Esophagus squamous epithelium (tissue), 5 donors: Measurements from ENCODE around the gene DOK5. TPM values are rescaled to one million over a fixed set of nuclear protein-coding genes. Genes with fewer than 3 reads are reported as not detected.

ENCODE experiments used
- DNase-seq: peaks from one replicate; lab custom pipeline; 2025; lab: John Stamatoyannopoulos, UW
- H3K27ac ChIP-seq, 4 donors: fragments of 200-600 bp; sonication (generic); one replicate each; pipeline ENCODE4 v1.5.1; 2016 to 2019; ENCODE audit warnings: mild to moderate bottlenecking in 1 of 4
- H3K27me3 ChIP-seq, 4 donors: fragments of 200-600 bp; sonication (generic); 1 replicate in 3 of 4; 2 replicates in 1 of 4; pipeline versions ENCODE4 v1.5.1 to v1.6.0; 2017 to 2021; ENCODE audit warnings: antibody characterized with exemption in 1 of 4
- H3K36me3 ChIP-seq, 3 donors: fragments of 200-600 bp; sonication (generic); one replicate each; pipeline ENCODE4 v1.5.1; 2016 to 2019
- H3K4me1 ChIP-seq, 3 donors: fragments of 200-600 bp; sonication (generic); one replicate each; pipeline ENCODE4 v1.5.1; 2017 to 2019
- H3K4me3 ChIP-seq, 4 donors: fragments of 200-600 bp; sonication (generic); 1 replicate in 3 of 4; 2 replicates in 1 of 4; pipeline ENCODE4 v1.5.1; 2016 to 2019; ENCODE audit warnings: mild to moderate bottlenecking in 2 of 4, moderate library complexity in 1 of 4
- H3K9me3 ChIP-seq, 3 donors: fragments of 200-600 bp; sonication (generic); one replicate each; pipeline ENCODE4 v1.5.1; 2016 to 2019
- POLR2A ChIP-seq, 4 donors: fragments of 450-650 bp; IDR thresholded peaks; one replicate each; pipeline ENCODE4 v1.6.1; 2017; ENCODE audit warnings: antibody characterized with exemption in 4 of 4, mild to moderate bottlenecking in 4 of 4, moderate library complexity in 3 of 4
- WGBS, 2 donors: methylation state at CpG; one replicate each; pipeline ENCODE4 v1.1.5; 2018; 5-methylcytosine and 5-hydroxymethylcytosine counted together
- intact Hi-C: fragments of 100-400 bp; cut with DNase I; formaldehyde crosslinking; loops from one replicate; pipeline ENCODE4 v1.15.0; 2022
- total RNA-seq, 4 donors: library from RNA; depleted of rRNA; stranded (reverse); fragments of >200 nt; gene quantifications; one replicate each; pipeline ENCODE4 v1.1.0, GENCODE V29; 2016
- TF ChIP-seq, protein P1 (sequence below), 6 experiments: fragments of 450-650 bp in 4 of 6; fragments of 200-600 bp in 2 of 6; sonication (generic) in 2 of 6; IDR thresholded peaks; one replicate each; pipeline ENCODE4 v1.5.1; 2016 to 2019; ENCODE audit warnings: antibody characterized with exemption in 6 of 6, mild to moderate bottlenecking in 4 of 6, moderate library complexity in 4 of 6
- donor health status: DM: yes; HTN: yes; CAD: no.

DOK5 gene
- total RNA-seq, 4 donors from 2014 or later: 0.38 to 1.3 TPM; not detected in 2

DNA sequence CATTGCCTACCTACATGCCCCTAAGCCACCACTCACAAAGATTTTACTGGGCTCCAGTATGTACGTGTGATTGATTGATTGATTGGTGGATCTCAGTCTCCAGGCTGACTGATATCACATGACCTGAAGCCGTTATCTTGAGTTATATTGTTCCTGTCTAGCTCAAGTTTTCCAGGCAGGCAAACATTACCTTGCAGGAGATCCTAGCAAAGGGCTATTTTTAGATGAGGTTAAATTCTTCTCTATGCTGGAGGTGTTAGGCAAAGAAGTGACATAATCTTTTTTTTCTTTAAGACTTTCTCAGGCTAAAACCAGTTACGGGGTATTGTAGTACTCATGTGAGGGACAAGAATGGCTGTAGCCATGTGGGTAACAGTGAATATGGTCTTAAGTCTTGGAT, 125.2 kb downstream of the DOK5 start:
- H3K4me1 ChIP-seq: no peaks in the 10 kb centered on the region
- no peak overlapping the region for H3K27ac ChIP-seq
- no peaks in the 10 kb centered on the region for H3K27me3 ChIP-seq
- H3K9me3 ChIP-seq: no peaks in the 10 kb centered on the region
- WGBS, 2 donors: 48 to 68% methylated on average over 3 of the region's 3 CpGs
- no peak for DNase-seq
- no peak overlapping the region for H3K4me3 ChIP-seq
- intact Hi-C loops: no loop called here
- TF ChIP-seq POLR2A (IDR thresholded peaks at IDR 0.05): no peak
- H3K36me3 ChIP-seq: no peaks in the 10 kb centered on the region

DNA sequence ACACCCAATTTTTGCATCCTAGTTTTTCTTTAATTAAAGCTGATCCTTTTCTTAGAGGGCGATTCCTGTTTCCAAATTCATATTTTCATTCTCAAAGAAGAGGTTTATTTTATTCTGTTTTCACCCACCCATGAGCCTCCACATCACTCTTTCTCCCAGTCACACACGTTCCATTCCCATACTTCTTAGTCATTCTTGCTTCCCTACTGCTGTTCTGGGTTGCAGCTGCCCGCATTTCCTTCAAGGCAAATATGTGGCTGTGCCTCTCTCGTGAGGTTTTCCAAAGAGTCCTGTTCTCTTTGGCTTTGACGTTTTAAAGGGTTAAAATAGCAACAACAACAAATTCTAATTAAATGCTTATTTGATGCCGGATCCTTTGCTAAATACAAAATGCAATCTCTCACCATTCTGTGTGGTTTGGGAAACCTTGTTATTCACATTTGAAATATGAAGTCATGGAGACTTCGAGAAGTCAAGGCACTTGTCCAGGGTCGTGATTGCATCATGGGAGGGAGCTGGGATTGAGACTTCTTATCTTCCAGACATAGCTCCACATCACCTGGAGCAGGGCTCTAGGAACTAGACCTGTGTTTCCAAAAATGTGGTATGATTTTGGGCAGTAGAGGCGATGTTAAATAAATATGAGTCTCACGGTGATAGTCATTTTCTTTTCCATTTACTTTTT, 126.6 kb downstream of the DOK5 start:
- Histone ChIP-seq H3K9me3 (no peaks in the 10 kb centered on the region), H3K27ac (no peak overlapping the region), H3K4me1 (no peaks in the 10 kb centered on the region), H3K27me3 (no peaks in the 10 kb centered on the region), H3K4me3 (no peak overlapping the region), H3K36me3 (no peaks in the 10 kb centered on the region)
- TF ChIP-seq, protein P1, sequence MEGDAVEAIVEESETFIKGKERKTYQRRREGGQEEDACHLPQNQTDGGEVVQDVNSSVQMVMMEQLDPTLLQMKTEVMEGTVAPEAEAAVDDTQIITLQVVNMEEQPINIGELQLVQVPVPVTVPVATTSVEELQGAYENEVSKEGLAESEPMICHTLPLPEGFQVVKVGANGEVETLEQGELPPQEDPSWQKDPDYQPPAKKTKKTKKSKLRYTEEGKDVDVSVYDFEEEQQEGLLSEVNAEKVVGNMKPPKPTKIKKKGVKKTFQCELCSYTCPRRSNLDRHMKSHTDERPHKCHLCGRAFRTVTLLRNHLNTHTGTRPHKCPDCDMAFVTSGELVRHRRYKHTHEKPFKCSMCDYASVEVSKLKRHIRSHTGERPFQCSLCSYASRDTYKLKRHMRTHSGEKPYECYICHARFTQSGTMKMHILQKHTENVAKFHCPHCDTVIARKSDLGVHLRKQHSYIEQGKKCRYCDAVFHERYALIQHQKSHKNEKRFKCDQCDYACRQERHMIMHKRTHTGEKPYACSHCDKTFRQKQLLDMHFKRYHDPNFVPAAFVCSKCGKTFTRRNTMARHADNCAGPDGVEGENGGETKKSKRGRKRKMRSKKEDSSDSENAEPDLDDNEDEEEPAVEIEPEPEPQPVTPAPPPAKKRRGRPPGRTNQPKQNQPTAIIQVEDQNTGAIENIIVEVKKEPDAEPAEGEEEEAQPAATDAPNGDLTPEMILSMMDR (IDR thresholded peaks at IDR 0.05): no peak
- no peak for TF ChIP-seq POLR2A (IDR thresholded peaks at IDR 0.05)
- DNase-seq: no peak
- intact Hi-C loops: no loop called here
- 73% methylated on average over 10 of the region's 10 CpGs for WGBS, 2 donors

DNA sequence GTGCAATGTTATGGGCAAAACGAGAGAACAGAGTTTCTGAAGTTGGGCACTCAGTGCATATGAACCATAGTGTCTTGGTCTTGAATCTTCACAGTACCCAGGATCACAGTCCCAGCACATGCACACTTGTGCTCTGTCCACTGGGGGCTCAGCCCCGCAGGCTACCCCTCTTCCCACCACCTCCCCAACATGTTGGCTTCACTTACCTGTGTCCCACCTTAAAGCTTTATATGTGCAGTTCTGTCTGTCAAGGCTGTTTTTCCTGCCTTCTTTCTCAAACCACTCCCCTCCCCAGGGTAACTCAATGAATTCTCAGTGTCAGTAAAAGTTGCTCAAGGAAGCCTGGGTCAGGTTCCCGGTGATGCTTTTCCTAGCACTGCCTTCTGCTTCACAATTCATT, 129.9 kb downstream of the DOK5 start:
- Histone ChIP-seq H3K36me3 (no peaks in the 10 kb centered on the region), H3K4me1 (no peaks in the 10 kb centered on the region), H3K27ac (no peak overlapping the region), H3K4me3 (no peak overlapping the region), H3K9me3 (no peaks in the 10 kb centered on the region), H3K27me3 (no peaks in the 10 kb centered on the region)
- 77 to 88% methylated on average over 3 of the region's 3 CpGs for WGBS, 2 donors
- no peak for DNase-seq
- intact Hi-C loops: no loop called here
- TF ChIP-seq, protein P1 (IDR thresholded peaks at IDR 0.05): no peak
- no peak for TF ChIP-seq POLR2A (IDR thresholded peaks at IDR 0.05)

DNA sequence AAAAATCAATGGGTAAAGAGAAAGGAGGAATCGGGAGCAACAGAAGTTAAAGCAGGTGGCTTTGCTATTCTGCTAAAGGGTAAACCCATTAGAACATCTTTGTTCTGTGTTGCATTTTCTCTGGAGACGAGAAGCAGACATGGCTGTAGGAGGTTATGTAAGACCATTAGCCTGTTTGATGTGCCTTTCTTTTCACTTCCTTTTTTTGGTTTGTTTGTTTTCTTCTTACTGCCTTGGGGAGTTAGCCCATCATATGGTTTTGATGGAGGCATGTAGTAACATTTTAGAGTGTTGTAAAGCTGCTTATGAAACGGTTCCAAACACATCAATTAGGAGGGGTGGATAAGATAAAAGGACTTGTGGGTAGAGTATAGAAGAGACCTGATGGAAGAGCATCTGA, 131.0 kb downstream of the DOK5 start:
- H3K4me1 ChIP-seq: no peaks in the 10 kb centered on the region

DNA sequence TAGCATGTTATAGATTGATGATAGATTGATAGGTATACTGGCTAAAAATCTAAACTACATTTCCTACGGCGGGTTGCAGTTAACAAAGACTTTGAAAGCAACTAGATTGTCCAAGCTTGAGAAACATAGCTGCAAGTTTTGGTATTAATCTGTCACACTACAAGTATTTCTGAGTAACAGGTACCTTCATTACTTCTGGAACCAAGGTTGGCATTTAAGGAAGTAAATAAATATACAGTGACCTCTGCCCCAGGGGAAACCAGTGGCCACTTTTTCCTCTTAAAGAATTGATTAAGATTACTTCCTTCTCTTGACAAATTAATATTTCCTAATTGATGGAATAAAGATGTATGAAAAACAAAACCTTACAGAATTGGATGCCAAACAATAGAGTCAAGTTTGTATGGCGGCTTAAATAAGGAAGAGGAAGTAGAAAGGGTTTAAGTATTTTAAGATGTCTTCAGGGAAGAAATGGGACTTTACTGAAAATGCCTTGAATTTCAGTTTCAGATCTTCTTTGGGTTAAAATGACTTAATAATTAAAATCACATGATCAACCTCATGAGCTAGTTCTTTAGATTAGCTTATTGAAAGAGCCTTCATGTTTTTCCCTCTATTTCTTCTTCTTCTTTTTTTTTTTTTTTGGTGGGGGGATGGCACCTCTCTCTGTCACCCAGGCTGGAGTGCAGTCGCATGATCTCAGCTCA, 132.8 kb downstream of the DOK5 start:
- Histone ChIP-seq H3K36me3 (no peaks in the 10 kb centered on the region), H3K27ac (no peak overlapping the region), H3K4me1 (no peaks in the 10 kb centered on the region), H3K9me3 (no peaks in the 10 kb centered on the region), H3K27me3 (no peaks in the 10 kb centered on the region), H3K4me3 (no peak overlapping the region)
- no peak for DNase-seq
- WGBS, 2 donors: 84 to 91% methylated on average over 4 of the region's 4 CpGs
- no peak for TF ChIP-seq POLR2A (IDR thresholded peaks at IDR 0.05)
- TF ChIP-seq, protein P1 (IDR thresholded peaks at IDR 0.05): no peak
- intact Hi-C loops: no loop called here

More for the DNA sequence above, 131.0 kb downstream of the DOK5 start:
- Histone ChIP-seq H3K36me3 (no peaks in the 10 kb centered on the region), H3K4me3 (no peak overlapping the region), H3K27ac (no peak overlapping the region), H3K27me3 (no peaks in the 10 kb centered on the region), H3K9me3 (no peaks in the 10 kb centered on the region)
- TF ChIP-seq POLR2A (IDR thresholded peaks at IDR 0.05): no peak
- TF ChIP-seq, protein P1 (IDR thresholded peaks at IDR 0.05): no peak
- intact Hi-C loops: no loop called here
- 40 to 58% methylated on average over 3 of the region's 3 CpGs for WGBS, 2 donors
- DNase-seq: no peak
